DND-41 (cell line): ENCODE measurements around the gene SMOC2.

ENCODE experiments used
- EZH2 ChIP-seq: IDR thresholded peaks from 3 replicates; pipeline ENCODE4 v1.6.1; 2012; ENCODE audit warnings: borderline replicate concordance, low read depth, mild to moderate bottlenecking, moderate library complexity, low read length, inconsistent platforms; ENCODE audit not compliant: severe bottlenecking
- TF ChIP-seq, protein P1 (sequence below): IDR thresholded peaks from 2 replicates; pipeline ENCODE4 v1.5.1; 2012; ENCODE audit warnings: borderline replicate concordance, low read length, moderate library complexity, mild to moderate bottlenecking; ENCODE audit not compliant: poor library complexity, severe bottlenecking; ENCODE audit errors: extremely low read depth

- TF ChIP-seq, protein P1, sequence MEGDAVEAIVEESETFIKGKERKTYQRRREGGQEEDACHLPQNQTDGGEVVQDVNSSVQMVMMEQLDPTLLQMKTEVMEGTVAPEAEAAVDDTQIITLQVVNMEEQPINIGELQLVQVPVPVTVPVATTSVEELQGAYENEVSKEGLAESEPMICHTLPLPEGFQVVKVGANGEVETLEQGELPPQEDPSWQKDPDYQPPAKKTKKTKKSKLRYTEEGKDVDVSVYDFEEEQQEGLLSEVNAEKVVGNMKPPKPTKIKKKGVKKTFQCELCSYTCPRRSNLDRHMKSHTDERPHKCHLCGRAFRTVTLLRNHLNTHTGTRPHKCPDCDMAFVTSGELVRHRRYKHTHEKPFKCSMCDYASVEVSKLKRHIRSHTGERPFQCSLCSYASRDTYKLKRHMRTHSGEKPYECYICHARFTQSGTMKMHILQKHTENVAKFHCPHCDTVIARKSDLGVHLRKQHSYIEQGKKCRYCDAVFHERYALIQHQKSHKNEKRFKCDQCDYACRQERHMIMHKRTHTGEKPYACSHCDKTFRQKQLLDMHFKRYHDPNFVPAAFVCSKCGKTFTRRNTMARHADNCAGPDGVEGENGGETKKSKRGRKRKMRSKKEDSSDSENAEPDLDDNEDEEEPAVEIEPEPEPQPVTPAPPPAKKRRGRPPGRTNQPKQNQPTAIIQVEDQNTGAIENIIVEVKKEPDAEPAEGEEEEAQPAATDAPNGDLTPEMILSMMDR: no peak
- TF ChIP-seq EZH2: no peak
Measured at GRCh38 chr6:168501561-168501960, 60.6 kb downstream of the SMOC2 start.
